Gastroesophageal sphincter (tissue), 4 donors: ENCODE results near the gene MLEC. TPM values are rescaled to one million over a fixed set of nuclear protein-coding genes. Genes with fewer than 3 reads are reported as not detected.

Experiments
- ATAC-seq: fragments of 150-250 bp; one replicate; pipeline ENCODE4 v1.9.1; 2016; ENCODE audit warnings: mild to moderate bottlenecking, moderate library complexity
- H3K27ac ChIP-seq, 4 donors: fragments of 200-600 bp; sonication (generic) in 3 of 4; 1 replicate in 3 of 4; 2 replicates in 1 of 4; pipeline ENCODE4 v1.5.1; 2016 to 2019
- H3K27me3 ChIP-seq: fragments of 200-600 bp; sonication (generic); one replicate; pipeline ENCODE4 v1.5.1; 2019
- H3K36me3 ChIP-seq, 2 donors: fragments of 200-600 bp; sonication (generic); one replicate each; pipeline ENCODE4 v1.5.1; 2019; ENCODE audit warnings: control low read depth in 1 of 2
- H3K4me1 ChIP-seq, 3 donors: fragments of 200-600 bp; sonication (generic); 1 replicate in 2 of 3; 2 replicates in 1 of 3; pipeline ENCODE4 v1.5.1; 2016 to 2019; ENCODE audit warnings: control low read depth in 2 of 3
- H3K4me3 ChIP-seq, 2 donors: fragments of 200-600 bp; sonication (generic); one replicate each; pipeline ENCODE4 v1.5.1; 2019; ENCODE audit warnings: mild to moderate bottlenecking in 1 of 2, moderate library complexity in 1 of 2
- H3K9me3 ChIP-seq, 3 donors: fragments of 200-600 bp; sonication (generic); one replicate each; pipeline ENCODE4 v1.5.1; 2017 to 2019; ENCODE audit warnings: control low read depth in 2 of 3
- CTCF ChIP-seq, 4 experiments: fragments of 200-600 bp in 2 of 4; fragments of 450-650 bp in 2 of 4; sonication (generic) in 1 of 4; IDR thresholded peaks; one replicate each; pipeline ENCODE4 v1.5.1; 2017 to 2019; ENCODE audit warnings: antibody characterized with exemption in 4 of 4, mild to moderate bottlenecking in 2 of 4, moderate library complexity in 2 of 4
- EP300 ChIP-seq: sonication (generic); formaldehyde crosslinking; IDR thresholded peaks from one replicate; pipeline ENCODE4 v1.6.1; 2017; ENCODE audit warnings: antibody characterized with exemption, mild to moderate bottlenecking
- POLR2A ChIP-seq, 2 donors: fragments of 450-650 bp; IDR thresholded peaks; one replicate each; pipeline ENCODE4 v1.6.1; 2017; ENCODE audit warnings: antibody characterized with exemption in 2 of 2, mild to moderate bottlenecking in 2 of 2, moderate library complexity in 1 of 2
- POLR2AphosphoS5 ChIP-seq: sonication (generic); formaldehyde crosslinking; IDR thresholded peaks from one replicate; pipeline ENCODE4 v1.6.1; 2017; ENCODE audit warnings: antibody characterized with exemption
- WGBS, 2 donors: methylation state at CpG; one replicate each; pipeline ENCODE4 v1.1.5; 2018; ENCODE audit warnings: low coverage in 1 of 2; 5-methylcytosine and 5-hydroxymethylcytosine counted together
- total RNA-seq, 4 donors: library from RNA; depleted of rRNA; stranded (reverse); fragments of >200 nt; gene quantifications; one replicate each; pipeline ENCODE4 v1.1.0, GENCODE V29; 2016

The MLEC gene
- total RNA-seq, 4 donors from 2014 or later, result 41.5 to 82.3 (median 56.9) TPM

- TF ChIP-seq POLR2A (IDR thresholded peaks at IDR 0.05), result no peak
- no peak for TF ChIP-seq EP300
- TF ChIP-seq POLR2AphosphoS5, result no peak
- no peak for TF ChIP-seq CTCF (IDR thresholded peaks at IDR 0.05)
- Histone ChIP-seq H3K27me3 (no peaks in the 10 kb centered on the region), H3K4me3 (no peak overlapping the region), H3K36me3 (peaks cover 0 to 90% of the 10 kb centered on the region in 2 donors), H3K27ac (no peak overlapping the region), H3K4me1 (peaks cover 0 to 2% (median 0%) of the 10 kb centered on the region in 3 donors), H3K9me3 (no peaks in the 10 kb centered on the region)
- ATAC-seq, result no peak
- WGBS, 2 donors, result 82 to 89% methylated on average over 5 to 11 of the region's 11 CpGs
These were observed 32.7 kb downstream of the MLEC start for GRCh38 chr12:120719496-120720233.

GRCh38 chr12:120720234-120720986, 33.5 kb downstream of the MLEC start:
- Histone ChIP-seq H3K4me3 (no peak overlapping the region), H3K36me3 (peaks cover 0 to 83% of the 10 kb centered on the region in 2 donors), H3K4me1 (peaks cover 0 to 10% (median 6%) of the 10 kb centered on the region in 3 donors), H3K9me3 (no peaks in the 10 kb centered on the region), H3K27ac (peak overlapping the region in 2 of 4 donors; percentile 22 to 33), H3K27me3 (no peaks in the 10 kb centered on the region)
- TF ChIP-seq CTCF (IDR thresholded peaks at IDR 0.05) (no peak), POLR2AphosphoS5 (no peak)
- WGBS, 2 donors, result 60 to 67% methylated on average over 2 to 5 of the region's 7 CpGs
- peak; percentile 52 for ATAC-seq

- H3K9me3 ChIP-seq, result no peaks in the 10 kb centered on the region
- no peak for ATAC-seq
- no peak for TF ChIP-seq EP300
- TF ChIP-seq CTCF (IDR thresholded peaks at IDR 0.05), result no peak
- TF ChIP-seq POLR2AphosphoS5, result no peak
- no peak for TF ChIP-seq POLR2A (IDR thresholded peaks at IDR 0.05)
- peak overlapping the region in 2 of 4 donors; percentile 8 to 33 for H3K27ac ChIP-seq
- peaks cover 0 to 75% of the 10 kb centered on the region in 2 donors for H3K36me3 ChIP-seq
- peaks cover 0 to 14% (median 6%) of the 10 kb centered on the region in 3 donors for H3K4me1 ChIP-seq
- H3K4me3 ChIP-seq, result no peak overlapping the region
- no peaks in the 10 kb centered on the region for H3K27me3 ChIP-seq
- WGBS, 2 donors, result 90 to 93% methylated on average over 3 to 7 of the region's 10 CpGs
These were observed 34.2 kb downstream of the MLEC start for GRCh38 chr12:120720987-120721801.

- no peak for TF ChIP-seq CTCF (IDR thresholded peaks at IDR 0.05)
- TF ChIP-seq POLR2A (IDR thresholded peaks at IDR 0.05), result no peak
- TF ChIP-seq EP300, result no peak
- TF ChIP-seq POLR2AphosphoS5, result no peak
- ATAC-seq, result no peak
- 60 to 100% methylated on average over 1 to 3 of the region's 3 CpGs for WGBS, 2 donors
These were observed 34.9 kb downstream of the MLEC start for GRCh38 chr12:120721866-120722265.

More at GRCh38 chr12:120721866-120722265, 34.9 kb downstream of the MLEC start:
- Histone ChIP-seq H3K4me3 (no peak overlapping the region), H3K4me1 (peaks cover 0 to 21% (median 6%) of the 10 kb centered on the region in 3 donors), H3K9me3 (no peaks in the 10 kb centered on the region), H3K27me3 (no peaks in the 10 kb centered on the region), H3K36me3 (peaks cover 0 to 68% of the 10 kb centered on the region in 2 donors), H3K27ac (peak overlapping the region in 1 of 4 donors; percentile 33)
